Prostate gland (tissue), 2 donors: Measurements from ENCODE around the gene CBFA2T2. TPM values are rescaled to one million over a fixed set of nuclear protein-coding genes. Genes with fewer than 3 reads are reported as not detected.
"Not testable (repeated sequence)": the region's sequence is repeated elsewhere in the genome, so short reads cannot be mapped to it uniquely, and the experiment has no call there.

Source experiments
- DNase-seq: peaks from one replicate; pipeline ENCODE4 v3.0.0-alpha.2; 2019; ENCODE audit warnings: low spot score
- H3K27ac ChIP-seq, 2 donors: fragments of 200-600 bp; sonication (generic); 2 replicates each; pipeline ENCODE4 v1.5.1; 2017 to 2019
- H3K27me3 ChIP-seq: fragments of 200-600 bp; sonication (generic); replicated peaks from 2 replicates; pipeline ENCODE4 v1.5.1; 2019; ENCODE audit not compliant: insufficient read depth
- H3K36me3 ChIP-seq, 2 donors: fragments of 200-600 bp; sonication (generic); 1 replicate in 1 of 2; 2 replicates in 1 of 2; pipeline versions ENCODE4 v1.5.1 to v1.8.1; 2017 to 2019
- H3K4me1 ChIP-seq: fragments of 200-600 bp; sonication (generic); replicated peaks from 2 replicates; pipeline ENCODE4 v1.5.1; 2019
- H3K4me3 ChIP-seq, 2 donors: fragments of 200-600 bp; sonication (generic); 2 replicates each; pipeline ENCODE4 v1.5.1; 2017 to 2019
- H3K9me3 ChIP-seq: fragments of 200-600 bp; sonication (generic); 2 replicates; pipeline ENCODE4 v1.5.1; 2017
- POLR2A ChIP-seq: fragments of 450-650 bp; IDR thresholded peaks from one replicate; pipeline ENCODE4 v1.6.1; 2016; ENCODE audit warnings: antibody characterized with exemption, mild to moderate bottlenecking
- POLR2AphosphoS5 ChIP-seq: sonication (generic); formaldehyde crosslinking; IDR thresholded peaks from one replicate; pipeline ENCODE4 v1.6.1; 2017; ENCODE audit warnings: antibody characterized with exemption
- WGBS: methylation state at CpG from one replicate; pipeline ENCODE4 v1.1.5; 2018; 5-methylcytosine and 5-hydroxymethylcytosine counted together
- intact Hi-C: fragments of 100-400 bp; cut with DNase I; formaldehyde crosslinking; loops from one replicate; pipeline ENCODE4 v1.14.2; 2022
- total RNA-seq, 2 donors: library from RNA; depleted of rRNA; stranded (reverse); fragments of >200 nt; gene quantifications; one replicate each; pipeline ENCODE4 v1.1.0, GENCODE V29; 2016
- TF ChIP-seq, protein P1 (sequence below), 4 experiments: fragments of 200-600 bp in 2 of 4; fragments of 450-650 bp in 2 of 4; sonication (generic) in 2 of 4; IDR thresholded peaks; 1 replicate in 3 of 4; 2 replicates in 1 of 4; pipeline ENCODE4 v1.5.1; 2016 to 2019; ENCODE audit warnings: antibody characterized with exemption in 4 of 4, mild to moderate bottlenecking in 2 of 4, moderate library complexity in 2 of 4

Gene CBFA2T2
- total RNA-seq, 2 donors from 2014 or later, result 40.3 to 54.6 TPM

DNA sequence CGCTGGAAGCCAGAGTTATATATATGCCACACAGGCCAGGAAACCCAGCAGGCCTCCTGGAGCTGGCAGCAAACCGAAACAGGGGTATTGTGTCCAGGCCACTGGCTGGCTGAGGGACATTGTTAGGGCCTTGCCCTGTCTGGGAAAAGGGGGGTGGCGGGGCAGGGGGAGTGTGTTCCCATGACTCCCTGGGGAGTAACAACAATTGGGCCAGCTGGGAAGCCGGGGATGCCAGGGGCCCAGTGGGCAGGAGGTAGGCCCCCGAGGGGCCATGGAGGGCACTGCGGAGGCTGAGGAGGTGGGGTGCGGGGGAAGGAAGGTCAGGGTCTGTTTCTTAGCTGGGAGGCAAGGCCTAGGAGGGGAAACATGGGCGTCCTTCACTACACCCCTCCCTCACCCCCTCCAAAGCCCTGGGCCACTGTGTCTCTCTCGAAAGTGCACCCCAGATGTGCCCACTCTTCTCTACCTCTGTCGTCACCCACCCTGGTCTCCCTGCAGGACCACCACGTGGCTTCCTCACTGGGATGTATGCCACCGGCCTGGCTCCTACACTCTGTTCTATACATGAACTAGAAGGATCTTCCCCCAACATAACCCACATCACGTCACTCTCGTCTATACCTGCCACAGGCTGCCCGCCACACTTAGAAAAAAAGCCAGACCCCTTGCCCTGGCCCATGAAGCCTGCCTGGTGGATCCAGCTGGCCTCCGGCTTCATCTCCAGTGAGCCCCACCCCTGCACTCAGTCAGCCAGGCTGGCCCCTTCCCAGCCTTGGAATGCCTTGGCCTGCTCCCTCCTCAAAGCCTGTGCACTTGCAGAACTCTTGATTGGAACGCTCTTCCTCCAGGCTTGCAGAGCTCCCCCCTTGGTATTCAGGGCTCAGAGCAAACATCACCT lies 204.1 kb downstream of the CBFA2T2 start:
- no peaks in the 10 kb centered on the region for H3K9me3 ChIP-seq
- no peak for DNase-seq
- no peak overlapping the region for H3K4me3 ChIP-seq
- no peaks in the 10 kb centered on the region for H3K36me3 ChIP-seq
- TF ChIP-seq POLR2A, result no peak
- TF ChIP-seq, protein P1, sequence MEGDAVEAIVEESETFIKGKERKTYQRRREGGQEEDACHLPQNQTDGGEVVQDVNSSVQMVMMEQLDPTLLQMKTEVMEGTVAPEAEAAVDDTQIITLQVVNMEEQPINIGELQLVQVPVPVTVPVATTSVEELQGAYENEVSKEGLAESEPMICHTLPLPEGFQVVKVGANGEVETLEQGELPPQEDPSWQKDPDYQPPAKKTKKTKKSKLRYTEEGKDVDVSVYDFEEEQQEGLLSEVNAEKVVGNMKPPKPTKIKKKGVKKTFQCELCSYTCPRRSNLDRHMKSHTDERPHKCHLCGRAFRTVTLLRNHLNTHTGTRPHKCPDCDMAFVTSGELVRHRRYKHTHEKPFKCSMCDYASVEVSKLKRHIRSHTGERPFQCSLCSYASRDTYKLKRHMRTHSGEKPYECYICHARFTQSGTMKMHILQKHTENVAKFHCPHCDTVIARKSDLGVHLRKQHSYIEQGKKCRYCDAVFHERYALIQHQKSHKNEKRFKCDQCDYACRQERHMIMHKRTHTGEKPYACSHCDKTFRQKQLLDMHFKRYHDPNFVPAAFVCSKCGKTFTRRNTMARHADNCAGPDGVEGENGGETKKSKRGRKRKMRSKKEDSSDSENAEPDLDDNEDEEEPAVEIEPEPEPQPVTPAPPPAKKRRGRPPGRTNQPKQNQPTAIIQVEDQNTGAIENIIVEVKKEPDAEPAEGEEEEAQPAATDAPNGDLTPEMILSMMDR (IDR thresholded peaks at IDR 0.05), result no peak
- no peak for TF ChIP-seq POLR2AphosphoS5
- H3K27me3 ChIP-seq, result no peaks in the 10 kb centered on the region
- intact Hi-C loops, result no loop called here
- no peak overlapping the region for H3K27ac ChIP-seq
- no peaks in the 10 kb centered on the region for H3K4me1 ChIP-seq
- 71% methylated on average over 17 of the region's 17 CpGs for WGBS

DNA sequence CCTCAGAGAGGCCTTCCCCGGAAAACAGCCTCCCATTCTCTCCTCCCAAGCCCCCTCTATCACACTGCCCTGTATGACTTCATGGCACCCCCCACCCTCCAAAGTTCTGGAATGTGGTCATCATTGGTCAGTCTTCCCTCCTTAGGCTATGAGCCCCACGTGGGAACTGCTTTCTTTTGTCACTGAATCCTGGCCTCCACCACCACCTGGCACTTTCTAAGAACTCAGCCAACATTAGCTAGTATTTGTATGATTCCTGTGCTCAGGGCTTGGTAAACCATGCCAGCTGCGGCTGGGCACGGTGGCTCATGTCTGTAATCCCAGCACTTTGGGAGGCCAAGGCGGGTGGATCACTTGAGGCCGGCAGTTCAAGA lies 204.7 kb downstream of the CBFA2T2 start:
- intact Hi-C loops, result no loop called here
- WGBS, result 70% methylated on average over 6 of the region's 6 CpGs
- Histone ChIP-seq H3K27me3 (no peaks in the 10 kb centered on the region), H3K4me1 (no peaks in the 10 kb centered on the region), H3K27ac (no peak overlapping the region), H3K9me3 (no peaks in the 10 kb centered on the region), H3K4me3 (no peak overlapping the region), H3K36me3 (no peaks in the 10 kb centered on the region)
- DNase-seq, result no peak
- TF ChIP-seq POLR2A, result no peak
- TF ChIP-seq POLR2AphosphoS5, result no peak
- TF ChIP-seq, protein P1 (IDR thresholded peaks at IDR 0.05), result no peak

DNA sequence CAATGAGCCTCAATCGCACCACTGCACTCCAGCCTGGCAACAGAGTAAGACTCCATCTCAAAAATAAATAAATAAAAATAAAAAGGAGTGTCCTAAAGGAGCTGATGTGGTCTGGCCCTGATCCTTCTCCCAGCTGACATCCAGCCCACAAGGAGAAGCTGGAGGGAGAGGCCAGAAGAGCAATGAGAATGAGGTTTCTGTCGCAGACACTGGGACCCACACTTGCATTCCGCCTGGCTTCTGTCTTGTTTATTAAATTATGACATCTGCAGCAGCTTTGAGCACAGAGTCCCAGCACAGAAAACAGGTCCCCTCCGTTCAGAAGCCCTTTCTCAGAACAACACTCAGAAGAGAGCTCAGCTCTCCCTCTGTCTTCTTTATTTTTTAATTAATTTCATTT lies 206.6 kb downstream of the CBFA2T2 start:
- DNase-seq, result no peak
- Histone ChIP-seq H3K27me3 (no peaks in the 10 kb centered on the region), H3K27ac (no peak overlapping the region), H3K9me3 (no peaks in the 10 kb centered on the region), H3K4me1 (no peaks in the 10 kb centered on the region), H3K36me3 (no peaks in the 10 kb centered on the region), H3K4me3 (no peak overlapping the region)
- intact Hi-C loops, result no loop called here
- TF ChIP-seq POLR2AphosphoS5 (no peak), POLR2A (no peak)
- TF ChIP-seq, protein P1 (IDR thresholded peaks at IDR 0.05), result no peak
- WGBS, result 74% methylated on average over 4 of the region's 4 CpGs

DNA sequence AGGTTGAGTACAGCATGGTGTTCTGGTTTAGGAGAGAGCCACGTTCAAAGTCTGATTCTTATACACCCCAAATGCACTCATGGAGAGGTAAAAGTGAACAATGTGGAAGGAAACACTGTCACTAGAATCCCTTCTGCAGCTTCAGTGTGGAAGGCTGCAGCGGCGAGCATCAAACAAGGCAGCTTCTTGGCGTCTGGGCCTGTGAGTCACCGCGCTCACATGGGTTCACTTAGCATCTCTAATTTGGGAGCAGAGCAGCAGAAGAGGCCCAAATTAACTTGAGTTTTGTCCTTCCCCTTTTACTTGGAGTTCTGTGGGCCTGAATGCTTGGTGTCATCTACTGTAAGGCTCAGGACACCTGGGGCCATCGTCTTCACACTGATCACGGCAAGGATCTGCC lies 207.2 kb downstream of the CBFA2T2 start:
- Histone ChIP-seq H3K4me1 (no peaks in the 10 kb centered on the region), H3K9me3 (no peaks in the 10 kb centered on the region), H3K27me3 (no peaks in the 10 kb centered on the region), H3K36me3 (no peaks in the 10 kb centered on the region), H3K27ac (no peak overlapping the region), H3K4me3 (no peak overlapping the region)
- intact Hi-C loops, result no loop called here
- TF ChIP-seq, protein P1 (IDR thresholded peaks at IDR 0.05), result no peak
- peak; percentile 15 for TF ChIP-seq POLR2AphosphoS5
- no peak for DNase-seq
- 69% methylated on average over 8 of the region's 8 CpGs for WGBS

DNA sequence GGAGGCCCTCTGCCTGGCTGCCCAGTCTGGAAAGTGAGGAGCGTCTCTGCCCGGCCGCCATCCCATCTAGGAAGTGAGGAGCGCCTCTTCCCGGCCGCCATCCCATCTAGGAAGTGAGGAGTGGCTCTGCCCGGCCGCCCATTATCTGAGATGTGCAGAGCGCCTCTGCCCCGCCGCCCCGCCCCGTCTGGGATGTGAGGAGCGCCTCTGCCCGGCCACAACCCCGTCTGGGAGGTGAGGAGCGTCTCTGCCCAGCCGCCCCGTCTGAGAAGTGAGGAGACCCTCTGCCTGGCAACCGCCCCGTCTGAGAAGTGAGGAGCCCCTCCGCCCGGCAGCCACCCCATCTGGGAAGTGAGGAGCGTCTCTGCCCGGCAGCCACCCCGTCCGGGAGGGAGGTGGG lies 209.1 kb downstream of the CBFA2T2 start:
- 96% methylated on average over 17 of the region's 27 CpGs for WGBS
- DNase-seq, H3K4me1 ChIP-seq, H3K27ac ChIP-seq, H3K36me3 ChIP-seq, H3K9me3 ChIP-seq, H3K4me3 ChIP-seq, H3K27me3 ChIP-seq, intact Hi-C loops: not testable (repeated sequence)

Other genes starting within 250 kb of the CBFA2T2 start
- gene BPIFB1, start 206.9 kb upstream of the CBFA2T2 start, total RNA-seq, result 1 to 10 TPM in 1 of 2 donors, not detected in 1; 2.1 TPM
- 10 to 100 TPM; 18.0 to 24.7 TPM for gene CDK5RAP1, start 88.6 kb upstream of the CBFA2T2 start, total RNA-seq
- 100 to 1,000 TPM in 1 of 2 donors, 10 to 100 TPM in 1; 25.4 to 128 TPM for gene SNTA1, start 46.3 kb upstream of the CBFA2T2 start, total RNA-seq
- under 1 TPM; 0.14 to 0.91 TPM for gene C20orf144, start 172.2 kb downstream of the CBFA2T2 start, total RNA-seq
- gene ACTL10, start 176.8 kb downstream of the CBFA2T2 start, total RNA-seq, result 1 to 10 TPM; 7.9 to 8.5 TPM
- 100 to 1,000 TPM; 142 to 156 TPM for gene NECAB3, start 184.3 kb downstream of the CBFA2T2 start, total RNA-seq
- gene E2F1, start 196.3 kb downstream of the CBFA2T2 start, total RNA-seq, result 10 to 100 TPM in 1 of 2 donors, 1 to 10 TPM in 1; 2.0 to 10.1 TPM
- 10 to 100 TPM; 13.3 to 25.5 TPM for gene PXMP4, start 230.2 kb downstream of the CBFA2T2 start, total RNA-seq
- gene ZNF341, start 241.9 kb downstream of the CBFA2T2 start, total RNA-seq, result 1 to 10 TPM; 2.8 to 7.0 TPM